HS-27A (cell line): Measurements from ENCODE around the gene SHLD2.
"Not testable (repeated sequence)": the region's sequence is repeated elsewhere in the genome, so short reads cannot be mapped to it uniquely, and the experiment has no call there.

Source experiments
- DNase-seq: peaks from one replicate; pipeline ENCODE4 v3.0.0-alpha.2; 2012; ENCODE audit warnings: low read depth, missing footprints

The SHLD2 gene

DNA sequence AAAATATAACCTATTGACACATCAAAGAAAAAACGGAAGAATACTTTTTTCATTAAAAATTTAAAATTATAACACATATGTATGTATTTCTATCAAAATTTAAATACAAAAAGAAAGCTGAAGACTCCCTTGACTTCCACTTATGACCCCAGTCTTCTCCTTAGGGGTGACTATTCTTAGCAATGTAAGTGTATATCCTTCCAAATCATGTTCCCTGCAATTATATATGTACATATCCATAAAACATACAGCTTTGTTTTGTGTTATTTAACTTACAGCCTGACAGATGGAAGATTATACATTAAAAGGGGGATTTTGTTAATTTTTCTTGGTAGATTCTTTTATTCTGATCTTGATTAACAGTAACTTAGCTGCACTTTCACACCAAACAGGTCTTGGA, 9.5 kb upstream of the SHLD2 start:
- DNase-seq, result no peak

DNA sequence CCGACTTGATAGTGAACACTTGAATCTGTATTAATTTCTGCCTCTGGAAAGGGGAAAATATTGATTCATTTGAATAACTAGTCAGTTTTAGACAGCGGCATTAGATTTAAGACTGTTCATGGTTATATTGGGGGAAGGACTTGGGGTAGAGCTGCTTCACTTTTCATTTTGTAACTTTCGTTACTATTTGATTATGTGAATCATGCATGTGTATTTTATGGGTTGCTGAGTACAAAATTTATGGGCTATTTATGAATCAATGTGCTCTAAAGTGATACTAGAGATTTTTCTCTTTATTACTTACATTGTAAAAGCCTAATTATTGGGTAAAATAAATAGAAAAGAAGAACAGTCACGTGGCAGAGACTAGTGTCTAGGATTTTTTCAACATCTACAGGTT, 5.3 kb upstream of the SHLD2 start:
- DNase-seq, result no peak

- no peak for DNase-seq
These were observed 4.2 kb upstream of the SHLD2 start for GRCh38 chr10:87090779-87091178.

- no peak for DNase-seq
These were observed 2.6 kb upstream of the SHLD2 start for GRCh38 chr10:87092376-87092860.

- DNase-seq, result no peak
These were observed 2.0 kb upstream of the SHLD2 start for GRCh38 chr10:87092861-87093631.

GRCh38 chr10:87093632-87094372, 1.2 kb upstream of the SHLD2 start:
- no peak for DNase-seq

DNA sequence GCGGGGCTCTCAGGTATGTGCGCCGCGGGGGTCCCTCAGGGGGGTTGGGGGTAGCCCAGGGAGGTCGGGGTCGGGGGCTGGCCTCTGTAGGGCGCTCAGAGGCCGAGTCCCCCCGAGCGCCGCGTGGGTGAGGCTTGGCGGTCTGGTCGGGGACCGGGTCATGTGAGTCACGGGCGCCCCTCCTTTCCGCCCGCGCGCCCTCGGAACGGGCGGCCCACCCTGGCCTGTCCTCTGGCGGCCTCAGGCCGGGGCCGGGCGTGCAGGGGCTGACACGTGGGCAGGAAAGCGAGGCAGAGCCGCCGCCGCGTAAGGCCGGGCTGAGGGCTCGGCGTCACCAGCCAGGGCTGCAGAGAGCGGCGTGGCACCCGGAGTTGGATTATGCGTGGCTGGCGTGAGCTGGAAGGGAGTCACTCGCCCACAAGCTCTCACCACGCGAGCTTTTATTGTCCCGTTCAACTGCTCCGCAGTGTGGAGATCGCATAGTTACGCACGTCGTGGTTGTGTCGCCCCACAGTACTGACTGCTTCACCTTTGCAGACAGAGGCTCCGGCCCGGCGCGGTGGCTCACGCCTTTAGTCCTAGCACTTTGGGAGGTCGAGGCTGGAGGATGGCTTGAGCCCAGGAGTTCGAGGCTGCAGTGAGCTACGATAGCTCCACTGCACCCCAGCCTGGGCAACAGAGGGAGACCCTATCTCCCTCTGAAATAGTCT, 385 bp downstream of the SHLD2 start:
- no peak for DNase-seq

- no peak for DNase-seq
These were observed 7.0 kb downstream of the SHLD2 start for GRCh38 chr10:87101996-87102395.

- DNase-seq, result not testable (repeated sequence)
These were observed 9.7 kb downstream of the SHLD2 start for GRCh38 chr10:87104727-87105126.

- DNase-seq, result no peak
These were observed 10.6 kb downstream of the SHLD2 start for GRCh38 chr10:87105446-87106124.

DNA sequence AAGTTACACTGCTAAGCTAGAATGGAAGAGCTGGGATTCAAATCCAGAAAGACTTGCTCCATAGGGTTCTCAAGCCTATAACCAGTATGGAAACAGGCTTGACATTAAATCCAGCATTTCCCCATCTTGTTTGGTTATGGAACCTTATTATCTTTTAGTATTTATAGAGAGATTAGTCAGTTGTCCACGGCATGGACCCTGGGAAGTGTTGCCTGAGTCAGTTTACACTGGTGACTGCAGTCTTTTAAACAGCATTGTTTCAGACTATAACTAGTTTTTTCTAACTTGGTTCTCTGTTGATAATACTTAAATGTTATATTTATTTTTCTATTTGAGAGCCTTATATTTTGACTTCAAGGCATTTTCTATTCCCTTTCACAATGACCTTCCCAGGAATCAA, 23.1 kb downstream of the SHLD2 start:
- DNase-seq, result not testable (repeated sequence)

GRCh38 chr10:87119029-87119428, 24.0 kb downstream of the SHLD2 start:
- DNase-seq, result not testable (repeated sequence)

- not testable (repeated sequence) for DNase-seq
These were observed 28.3 kb downstream of the SHLD2 start for GRCh38 chr10:87123351-87123750.

GRCh38 chr10:87127048-87127447, 32.0 kb downstream of the SHLD2 start:
- not testable (repeated sequence) for DNase-seq

- not testable (repeated sequence) for DNase-seq
These were observed 32.7 kb downstream of the SHLD2 start for GRCh38 chr10:87127607-87128156.

DNA sequence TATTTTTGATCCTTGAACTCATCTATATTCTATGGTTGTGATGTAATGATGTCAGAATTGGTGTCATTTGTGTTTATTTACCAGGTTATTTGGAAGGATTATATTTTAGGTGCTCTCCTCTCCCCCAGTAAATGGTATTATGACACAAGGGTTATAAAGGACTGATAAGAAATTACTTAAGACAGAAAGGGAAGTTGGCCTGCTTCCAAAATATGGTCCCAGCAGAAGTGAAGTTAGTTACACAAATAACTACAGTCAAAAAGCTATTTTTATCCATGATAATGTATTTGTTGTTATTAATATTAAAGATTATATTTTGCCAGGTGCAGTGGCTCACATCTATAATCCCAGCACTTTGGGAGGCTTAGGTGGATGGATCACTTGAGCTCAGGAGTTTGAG, 37.2 kb downstream of the SHLD2 start:
- DNase-seq, result not testable (repeated sequence)

GRCh38 chr10:87133936-87134335, 38.9 kb downstream of the SHLD2 start:
- not testable (repeated sequence) for DNase-seq

- DNase-seq, result not testable (repeated sequence)
These were observed 39.4 kb downstream of the SHLD2 start for GRCh38 chr10:87134440-87134839.

- not testable (repeated sequence) for DNase-seq
These were observed 42.5 kb downstream of the SHLD2 start for GRCh38 chr10:87137478-87137877.

DNA sequence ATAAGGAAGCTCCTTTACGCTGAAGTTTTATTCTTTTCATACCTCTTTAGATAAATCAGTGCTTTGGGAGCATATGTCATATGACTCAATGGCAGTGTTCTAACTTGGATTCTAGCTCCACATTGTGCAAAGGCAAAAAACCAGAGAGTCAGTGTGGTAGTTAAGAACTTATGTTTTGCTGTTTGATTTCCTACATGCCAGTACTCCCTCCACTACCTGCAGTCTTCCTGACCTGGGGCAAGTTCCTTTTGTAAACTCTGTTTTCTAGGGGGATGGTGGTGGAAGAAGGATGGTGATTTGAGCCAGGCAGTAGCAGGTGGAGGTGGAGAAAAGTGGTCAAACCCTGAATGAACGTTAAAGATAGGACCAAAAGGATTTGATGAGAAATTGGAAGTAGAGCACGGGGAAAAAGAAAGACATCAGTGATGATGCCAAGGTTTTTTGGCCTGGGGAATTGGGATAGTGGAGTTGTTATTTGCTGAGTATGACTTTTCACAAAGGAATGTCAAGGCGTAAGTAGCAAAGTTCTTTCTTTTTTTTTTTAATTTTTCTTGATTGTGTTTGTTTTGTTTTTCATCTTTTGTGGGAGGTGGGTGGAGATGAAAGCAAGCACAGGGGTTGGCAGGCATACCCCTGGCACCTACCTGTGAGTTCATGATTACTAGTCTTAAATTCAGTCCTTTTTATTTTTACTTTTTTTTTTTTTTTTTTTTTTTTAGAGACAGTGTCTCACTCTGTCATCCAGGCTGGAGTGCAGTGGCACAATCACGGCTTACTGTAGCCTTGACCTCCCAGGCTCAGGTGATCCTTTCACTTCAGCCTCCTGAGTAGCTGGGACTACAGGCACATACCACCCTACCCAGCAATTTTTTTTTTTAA, 47.5 kb downstream of the SHLD2 start:
- DNase-seq, result not testable (repeated sequence)

- DNase-seq, result not testable (repeated sequence)
These were observed 48.1 kb downstream of the SHLD2 start for GRCh38 chr10:87143109-87143418.
